Central memory CD8-positive, alpha-beta T cell (primary cell): ENCODE results near the gene LRP1.
A peak's percentile ranks its signal among the peaks of the same experiment; 100 is the strongest.

Experiments
- ATAC-seq: fragments of 150-1000 bp; cut with Tn5 transposase; replicated peaks from 2 replicates; pipeline ENCODE4 v1.10.0; 2022; ENCODE audit warnings: mild to moderate bottlenecking, moderate FRiP score, moderate number of reproducible peaks; ENCODE audit not compliant: poor library complexity, severe bottlenecking; ENCODE audit errors: extremely low read depth
- DNase-seq, 2 donors: peaks; one replicate each; pipeline ENCODE4 v3.0.0; 2021; ENCODE audit warnings: low spot score in 2 of 2
- H3K27ac Mint-ChIP-seq: one replicate; pipeline ENCODE4 v1.8.0; 2022; ENCODE audit warnings: low read depth, mild to moderate bottlenecking, moderate library complexity, mixed read lengths
- H3K27me3 Mint-ChIP-seq: one replicate; pipeline ENCODE4 v1.8.0; 2022; ENCODE audit warnings: mixed read lengths
- H3K36me3 Mint-ChIP-seq: one replicate; pipeline ENCODE4 v1.8.0; 2022; ENCODE audit warnings: mild to moderate bottlenecking, moderate library complexity, mixed read lengths; ENCODE audit not compliant: insufficient read depth
- H3K4me1 Mint-ChIP-seq: one replicate; pipeline ENCODE4 v1.8.0; 2022; ENCODE audit warnings: mixed read lengths
- H3K4me3 Mint-ChIP-seq: one replicate; pipeline ENCODE4 v1.8.0; 2022; ENCODE audit warnings: mild to moderate bottlenecking, moderate library complexity, mixed read lengths
- H3K9me3 Mint-ChIP-seq: one replicate; pipeline ENCODE4 v1.8.0; 2022; ENCODE audit warnings: mixed read lengths

Gene LRP1

DNA sequence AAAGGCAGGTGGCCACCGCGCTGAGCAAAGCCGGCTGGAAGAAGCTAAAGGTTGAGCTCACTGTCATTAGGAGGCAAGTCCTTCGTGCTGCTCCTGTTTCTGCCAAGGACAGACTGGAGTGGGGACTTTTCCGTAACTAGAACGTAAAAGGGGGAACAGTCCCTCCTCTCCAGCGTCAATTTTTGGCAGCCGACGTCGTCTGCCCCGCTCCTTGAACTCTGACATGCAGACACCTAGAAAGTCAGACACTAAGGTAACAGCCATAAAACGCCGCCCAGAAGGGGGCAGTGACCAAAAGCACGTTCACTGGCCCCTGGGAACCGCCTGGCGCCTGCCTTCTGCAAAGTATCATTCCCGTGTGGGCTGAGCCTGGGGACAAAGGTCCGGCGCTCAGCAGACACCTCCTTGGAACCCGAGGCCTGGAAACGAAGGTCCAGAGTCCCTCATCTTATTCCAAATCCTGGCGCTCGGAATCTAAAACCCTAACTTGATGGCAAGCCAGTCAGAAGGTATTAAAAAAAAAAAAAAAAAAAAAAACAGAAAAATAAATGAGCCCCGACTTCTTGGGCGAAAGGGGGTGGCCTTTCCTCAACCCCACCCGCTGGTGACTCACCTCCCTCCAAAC is 1.1 kb upstream of the LRP1 start:
- H3K27me3 Mint-ChIP-seq = peaks cover 14% of the 10 kb centered on the region
- peaks cover 5% of the 10 kb centered on the region for H3K36me3 Mint-ChIP-seq
- peak overlapping the region; percentile 84 for H3K4me3 Mint-ChIP-seq
- H3K4me1 Mint-ChIP-seq = peaks cover 6% of the 10 kb centered on the region
- ATAC-seq (no peak), DNase-seq (no peak)
- no peaks in the 10 kb centered on the region for H3K9me3 Mint-ChIP-seq
- H3K27ac Mint-ChIP-seq = no peak overlapping the region

DNA sequence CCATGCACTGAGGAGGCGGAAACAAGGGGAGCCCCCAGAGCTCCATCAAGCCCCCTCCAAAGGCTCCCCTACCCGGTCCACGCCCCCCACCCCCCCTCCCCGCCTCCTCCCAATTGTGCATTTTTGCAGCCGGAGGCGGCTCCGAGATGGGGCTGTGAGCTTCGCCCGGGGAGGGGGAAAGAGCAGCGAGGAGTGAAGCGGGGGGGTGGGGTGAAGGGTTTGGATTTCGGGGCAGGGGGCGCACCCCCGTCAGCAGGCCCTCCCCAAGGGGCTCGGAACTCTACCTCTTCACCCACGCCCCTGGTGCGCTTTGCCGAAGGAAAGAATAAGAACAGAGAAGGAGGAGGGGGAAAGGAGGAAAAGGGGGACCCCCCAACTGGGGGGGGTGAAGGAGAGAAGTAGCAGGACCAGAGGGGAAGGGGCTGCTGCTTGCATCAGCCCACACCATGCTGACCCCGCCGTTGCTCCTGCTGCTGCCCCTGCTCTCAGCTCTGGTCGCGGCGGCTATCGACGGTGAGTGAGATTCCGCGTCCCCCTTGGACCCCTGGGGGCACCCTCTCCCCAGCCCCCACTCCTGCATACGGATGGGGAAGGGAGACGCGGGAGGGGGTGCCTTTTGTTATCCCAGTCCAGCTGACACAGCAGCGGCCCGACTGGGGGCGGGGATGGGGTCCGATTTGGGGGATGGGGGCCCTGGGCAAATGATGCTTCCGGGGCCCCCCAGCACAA is 400 bp downstream of the LRP1 start:
- peak overlapping the region; percentile 83 for H3K27ac Mint-ChIP-seq
- peaks cover 14% of the 10 kb centered on the region for H3K27me3 Mint-ChIP-seq
- no peaks in the 10 kb centered on the region for H3K9me3 Mint-ChIP-seq
- H3K4me3 Mint-ChIP-seq = peak overlapping the region; percentile 84
- H3K36me3 Mint-ChIP-seq = peaks cover 5% of the 10 kb centered on the region
- ATAC-seq = no peak
- H3K4me1 Mint-ChIP-seq = peaks cover 6% of the 10 kb centered on the region
- DNase-seq = no peak

GRCh38 chr12:57129321-57129842 is 1.1 kb downstream of the LRP1 start:
- no peak overlapping the region for H3K27ac Mint-ChIP-seq
- peaks cover 5% of the 10 kb centered on the region for H3K36me3 Mint-ChIP-seq
- H3K27me3 Mint-ChIP-seq = peaks cover 14% of the 10 kb centered on the region
- H3K4me1 Mint-ChIP-seq = peaks cover 2% of the 10 kb centered on the region
- ATAC-seq (no peak), DNase-seq (no peak)
- no peaks in the 10 kb centered on the region for H3K9me3 Mint-ChIP-seq
- peak overlapping the region; percentile 84 for H3K4me3 Mint-ChIP-seq

DNA sequence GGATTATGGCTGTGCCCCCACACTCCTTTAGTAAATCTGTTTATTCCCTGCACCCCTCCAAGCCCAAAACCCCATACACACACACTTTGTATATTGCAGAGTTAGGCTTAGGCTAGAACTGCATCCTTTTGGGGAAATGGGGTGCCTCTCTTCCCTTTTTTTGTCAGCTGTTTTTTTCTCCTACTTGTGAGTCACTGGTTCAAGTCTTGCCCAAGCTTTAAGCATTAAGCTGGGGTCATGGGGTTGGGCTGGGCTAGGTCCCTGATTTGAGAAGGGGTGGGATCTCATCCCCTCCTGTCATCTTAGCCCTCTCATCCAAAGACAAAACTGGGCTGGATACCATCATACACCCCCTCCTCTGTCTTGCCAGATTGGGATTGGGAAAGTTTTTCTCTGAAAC is 1.6 kb downstream of the LRP1 start:
- ATAC-seq (no peak), DNase-seq (no peak)
- Mint-ChIP-seq H3K27ac (no peak overlapping the region), H3K36me3 (peaks cover 5% of the 10 kb centered on the region), H3K27me3 (peaks cover 14% of the 10 kb centered on the region), H3K4me1 (no peaks in the 10 kb centered on the region), H3K4me3 (peak overlapping the region; percentile 61), H3K9me3 (no peaks in the 10 kb centered on the region)

GRCh38 chr12:57130941-57131340 is 2.7 kb downstream of the LRP1 start:
- no peak for ATAC-seq

GRCh38 chr12:57131896-57132744 is 3.8 kb downstream of the LRP1 start:
- H3K36me3 Mint-ChIP-seq = peaks cover 2% of the 10 kb centered on the region
- no peaks in the 10 kb centered on the region for H3K4me1 Mint-ChIP-seq
- H3K27ac Mint-ChIP-seq = no peak overlapping the region
- DNase-seq (no peak), ATAC-seq (no peak)
- no peaks in the 10 kb centered on the region for H3K9me3 Mint-ChIP-seq
- no peak overlapping the region for H3K4me3 Mint-ChIP-seq
- peaks cover 14% of the 10 kb centered on the region for H3K27me3 Mint-ChIP-seq

More at GRCh38 chr12:57130941-57131340, 2.7 kb downstream of the LRP1 start:
- H3K4me3 Mint-ChIP-seq = no peak overlapping the region
- no peak for DNase-seq
- peaks cover 5% of the 10 kb centered on the region for H3K36me3 Mint-ChIP-seq
- no peaks in the 10 kb centered on the region for H3K4me1 Mint-ChIP-seq
- peaks cover 14% of the 10 kb centered on the region for H3K27me3 Mint-ChIP-seq
- no peak overlapping the region for H3K27ac Mint-ChIP-seq
- H3K9me3 Mint-ChIP-seq = no peaks in the 10 kb centered on the region

- Mint-ChIP-seq H3K27ac (no peak overlapping the region), H3K9me3 (no peaks in the 10 kb centered on the region), H3K36me3 (peaks cover 1% of the 10 kb centered on the region), H3K4me3 (no peak overlapping the region), H3K27me3 (peaks cover 14% of the 10 kb centered on the region), H3K4me1 (no peaks in the 10 kb centered on the region)
- no peak for DNase-seq
- no peak for ATAC-seq
Observed at GRCh38 chr12:57133013-57133569, 4.8 kb downstream of the LRP1 start.

- no peak overlapping the region for H3K27ac Mint-ChIP-seq
- no peak for ATAC-seq
- no peaks in the 10 kb centered on the region for H3K4me1 Mint-ChIP-seq
- H3K36me3 Mint-ChIP-seq = no peaks in the 10 kb centered on the region
- no peak for DNase-seq
- H3K4me3 Mint-ChIP-seq = no peak overlapping the region
- peaks cover 14% of the 10 kb centered on the region for H3K27me3 Mint-ChIP-seq
- no peaks in the 10 kb centered on the region for H3K9me3 Mint-ChIP-seq
Observed at GRCh38 chr12:57133916-57134315, 5.6 kb downstream of the LRP1 start.

GRCh38 chr12:57134949-57135348 is 6.7 kb downstream of the LRP1 start:
- no peaks in the 10 kb centered on the region for H3K9me3 Mint-ChIP-seq
- no peak overlapping the region for H3K27ac Mint-ChIP-seq
- peaks cover 13% of the 10 kb centered on the region for H3K27me3 Mint-ChIP-seq
- ATAC-seq (no peak), DNase-seq (no peak)
- H3K4me3 Mint-ChIP-seq = no peak overlapping the region
- H3K36me3 Mint-ChIP-seq = no peaks in the 10 kb centered on the region
- H3K4me1 Mint-ChIP-seq = no peaks in the 10 kb centered on the region

DNA sequence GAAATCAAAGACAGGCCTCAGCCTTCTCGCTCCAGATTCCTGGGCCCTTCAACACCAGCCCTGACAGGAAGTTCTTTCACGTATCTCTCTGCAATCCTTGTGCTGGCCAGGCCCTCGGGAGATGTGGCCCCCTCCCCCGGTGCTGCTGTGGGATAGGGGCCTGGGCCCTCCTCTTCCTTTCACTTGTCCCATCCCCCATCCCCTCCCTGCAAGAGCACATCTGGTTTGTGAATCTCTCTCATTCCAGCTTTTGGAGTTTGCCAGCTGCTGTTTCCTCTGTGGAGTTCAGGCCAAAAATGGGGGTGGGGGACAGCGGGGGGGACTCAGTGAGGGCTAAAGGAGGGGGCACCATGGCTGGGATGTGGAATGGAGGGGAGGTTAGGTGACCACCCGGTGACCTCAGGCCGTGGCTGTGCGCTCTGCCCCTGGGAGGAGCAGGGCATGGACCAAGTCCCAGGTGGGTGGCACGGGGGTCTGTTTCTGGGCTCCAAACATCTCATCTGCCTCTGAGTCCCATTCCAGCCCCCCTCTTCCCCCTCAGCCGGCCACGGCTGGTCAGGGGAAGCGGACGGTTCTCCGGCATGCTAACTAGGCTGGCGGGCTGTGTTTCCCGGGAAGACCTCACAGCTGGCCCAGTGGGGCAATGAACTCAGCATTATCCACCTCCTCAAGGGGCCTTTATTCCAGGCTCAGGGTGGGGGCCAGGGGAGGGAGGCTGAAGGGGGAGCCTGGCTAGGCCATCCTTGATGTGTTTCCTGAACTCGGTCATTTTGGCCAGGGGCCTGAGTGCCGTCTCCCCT is 7.4 kb downstream of the LRP1 start:
- H3K4me1 Mint-ChIP-seq = no peaks in the 10 kb centered on the region
- H3K27me3 Mint-ChIP-seq = peaks cover 5% of the 10 kb centered on the region
- no peak overlapping the region for H3K27ac Mint-ChIP-seq
- no peak for ATAC-seq
- DNase-seq = no peak
- no peaks in the 10 kb centered on the region for H3K36me3 Mint-ChIP-seq
- no peak overlapping the region for H3K4me3 Mint-ChIP-seq
- H3K9me3 Mint-ChIP-seq = no peaks in the 10 kb centered on the region

GRCh38 chr12:57138526-57139272 is 10.4 kb downstream of the LRP1 start:
- H3K27me3 Mint-ChIP-seq = no peaks in the 10 kb centered on the region
- H3K4me3 Mint-ChIP-seq = no peak overlapping the region
- no peaks in the 10 kb centered on the region for H3K4me1 Mint-ChIP-seq
- no peaks in the 10 kb centered on the region for H3K9me3 Mint-ChIP-seq
- H3K36me3 Mint-ChIP-seq = no peaks in the 10 kb centered on the region
- DNase-seq (no peak), ATAC-seq (no peak)
- H3K27ac Mint-ChIP-seq = no peak overlapping the region
